Endothelial cell of umbilical vein (primary cell): ENCODE measurements around the gene DISP2. TPM values are rescaled to one million over a fixed set of nuclear protein-coding genes. Genes with fewer than 3 reads are reported as not detected.

ENCODE experiments used
- BruUV-seq: library from RNA; stranded (reverse); fragments of 400-500 nt; replicated peaks from 2 replicates; lab custom pipeline; 2021; lab: Mats Ljungman, UMichigan
- CTCF ChIA-PET: fragments of 300-600, 350-600 bp; sonication (Branson Sonifier 250); formaldehyde crosslinking; loops from one replicate; lab custom pipeline; 2021; ENCODE audit warnings: antibody characterized with exemption, inconsistent platforms; lab: Charles Lee
- POLR2A ChIA-PET: fragments of 300-600, 350-600 bp; sonication (Branson Sonifier 250); formaldehyde crosslinking; loops from one replicate; lab custom pipeline; 2021; ENCODE audit warnings: antibody characterized with exemption, inconsistent platforms; lab: Charles Lee
- DNase-seq: peaks from one replicate; pipeline ENCODE4 v3.0.0-alpha.2; 2011; ENCODE audit warnings: low read depth, low spot score
- FAIRE-seq: peaks from 2 replicates; lab custom pipeline; 2011; peaks lifted over from hg19 to GRCh38; lab: Jason Lieb, UNC
- H2AFZ ChIP-seq: 2 replicates; pipeline ENCODE4 v1.6.0; 2012; ENCODE audit warnings: low read depth, low read length, control low read depth, inconsistent platforms
- H3K27ac ChIP-seq: 2 replicates; pipeline ENCODE4 v1.5.1; 2011; ENCODE audit warnings: low read depth, mild to moderate bottlenecking, control low read depth, low read length, moderate library complexity; ENCODE audit not compliant: insufficient read depth
- H3K27me3 ChIP-seq, 2 experiments: 2 replicates each; pipeline versions ENCODE4 v1.6.0 to v1.6.1; 2011; ENCODE audit warnings: low read length in 2 of 2, mixed read lengths in 1 of 2; ENCODE audit not compliant: control insufficient read depth in 2 of 2, insufficient read depth in 2 of 2
- H3K36me3 ChIP-seq, 2 experiments: 2 replicates in 1 of 2; 3 replicates in 1 of 2; pipeline ENCODE4 v1.5.1; 2011; ENCODE audit warnings: low read length in 2 of 2, mild to moderate bottlenecking in 1 of 2, moderate library complexity in 1 of 2; ENCODE audit not compliant: control insufficient read depth in 2 of 2, insufficient read depth in 2 of 2; ENCODE audit errors: extremely low read depth in 1 of 2
- H3K4me1 ChIP-seq: 3 replicates; pipeline ENCODE4 v1.5.1; 2011; ENCODE audit warnings: mild to moderate bottlenecking, low read length; ENCODE audit not compliant: control insufficient read depth, insufficient read depth; ENCODE audit errors: extremely low read depth
- H3K4me2 ChIP-seq: 2 replicates; pipeline ENCODE4 v1.6.1; 2011; ENCODE audit warnings: low read length, control low read depth, mixed read lengths; ENCODE audit not compliant: insufficient read depth
- H3K4me3 ChIP-seq, 3 experiments: fragments of 200-600 bp in 1 of 3; sonication (generic), shearing (Covaris generic) in 1 of 3; replicated peaks in 1 of 3; 2 replicates each; pipeline ENCODE4 v1.5.1; 2011 to 2016; ENCODE audit warnings: control low read depth in 3 of 3, low read length in 3 of 3, mild to moderate bottlenecking in 2 of 3, inconsistent platforms in 1 of 3, low read depth in 1 of 3, moderate library complexity in 1 of 3; ENCODE audit not compliant: insufficient read depth in 1 of 3
- H3K79me2 ChIP-seq: 2 replicates; pipeline ENCODE4 v1.6.0; 2012; ENCODE audit warnings: low read length, inconsistent platforms; ENCODE audit not compliant: control insufficient read depth, insufficient read depth
- H3K9ac ChIP-seq: replicated peaks from 2 replicates; pipeline ENCODE3; 2011; ENCODE audit warnings: low read length, control low read depth; ENCODE audit not compliant: insufficient read depth; ENCODE audit errors: extremely low read depth
- H3K9me1 ChIP-seq: replicated peaks from 3 replicates; pipeline ENCODE4 v1.6.0; 2011; ENCODE audit warnings: mild to moderate bottlenecking, low read length; ENCODE audit not compliant: control insufficient read depth, insufficient read depth; ENCODE audit errors: extremely low read depth
- H3K9me3 ChIP-seq: replicated peaks from 2 replicates; pipeline ENCODE4 v1.5.1; 2012; ENCODE audit warnings: low read length, inconsistent platforms; ENCODE audit not compliant: control insufficient read depth, insufficient read depth
- H4K20me1 ChIP-seq: replicated peaks from 2 replicates; pipeline ENCODE3; 2011; ENCODE audit warnings: mild to moderate bottlenecking, low read length; ENCODE audit not compliant: control insufficient read depth, insufficient read depth; ENCODE audit errors: extremely low read depth
- EZH2 ChIP-seq: IDR thresholded peaks from 2 replicates; pipeline ENCODE4 v1.6.1; 2012; ENCODE audit warnings: borderline replicate concordance, low read depth, mild to moderate bottlenecking, moderate library complexity, low read length, inconsistent platforms; ENCODE audit not compliant: severe bottlenecking
- FOS ChIP-seq: IDR thresholded peaks from 2 replicates; pipeline ENCODE4 v1.6.1; 2011; ENCODE audit warnings: mild to moderate bottlenecking, low read length, moderate library complexity, borderline replicate concordance; ENCODE audit not compliant: insufficient read depth
- GATA2 ChIP-seq: IDR thresholded peaks from 2 replicates; pipeline ENCODE4 v1.7.0; 2011; ENCODE audit warnings: low read depth, mild to moderate bottlenecking, moderate library complexity, mixed read lengths, low read length; ENCODE audit not compliant: insufficient read length, insufficient read depth
- JUN ChIP-seq: IDR thresholded peaks from 2 replicates; pipeline ENCODE4 v1.6.1; 2011; ENCODE audit warnings: borderline replicate concordance, low read depth; ENCODE audit not compliant: insufficient read length, insufficient read depth
- MYC ChIP-seq: IDR thresholded peaks from one replicate; pipeline ENCODE4 v1.6.1; 2011; ENCODE audit warnings: mild to moderate bottlenecking, low read depth, low read length
- POLR2A ChIP-seq: IDR thresholded peaks from 2 replicates; pipeline ENCODE4 v1.6.1; 2012; ENCODE audit warnings: low read depth, mild to moderate bottlenecking, control low read depth, low read length
- POLR2AphosphoS5 ChIP-seq: IDR thresholded peaks from 2 replicates; pipeline ENCODE4 v1.6.1; 2012; ENCODE audit warnings: low read depth, mild to moderate bottlenecking, control low read depth, low read length, moderate library complexity; ENCODE audit not compliant: insufficient read depth
- dilution Hi-C: fragments of 300-500 bp; cut with MboI; formaldehyde crosslinking; loops from one replicate; pipeline ENCODE4 v1.15.0; 2019; ENCODE audit warnings: low sequenced_read_pairs; ENCODE audit not compliant: extremely low pct_ligation_motif_present
- intact Hi-C: fragments of 100-400 bp; cut with micrococcal nuclease; formaldehyde crosslinking; loops from one replicate; pipeline ENCODE4 v1.10.0; 2022
- polyA plus RNA-seq, 4 experiments: library from polyadenylated mRNA; depleted of rRNA in 3 of 4; stranded (reverse) in 3 of 4; unstranded in 1 of 4; fragments of >200 nt; gene quantifications; 2 replicates each; pipeline versions ENCODE4 v1.2.1 to v1.2.3, GENCODE V29; 2011 to 2012; ENCODE audit warnings: missing spikeins in 1 of 4
- total RNA-seq: library from RNA; stranded (reverse); gene quantifications from 2 replicates; pipeline ENCODE4 v1.2.3, GENCODE V29; 2021
- TF ChIP-seq, protein P1 (sequence below), 2 donors: IDR thresholded peaks; 1 replicate in 1 of 2; 2 replicates in 1 of 2; pipeline ENCODE4 v1.5.1; 2011; ENCODE audit warnings: low read length in 2 of 2, mild to moderate bottlenecking in 2 of 2, moderate library complexity in 2 of 2, control low read depth in 1 of 2, inconsistent platforms in 1 of 2, low read depth in 1 of 2; ENCODE audit not compliant: insufficient read depth in 1 of 2; ENCODE audit errors: extremely low read depth in 1 of 2
- TF ChIP-seq, protein P2 (sequence below): IDR thresholded peaks from 2 replicates; pipeline ENCODE4 v1.6.1; 2011; ENCODE audit not compliant: insufficient read depth, insufficient read length

The DISP2 gene
- total and polyA plus RNA-seq, 2 donors (not counting 3 experiments of a cell fraction or from before 2014, with no cell fraction given): 0.10 to 1.2 TPM

DNA sequence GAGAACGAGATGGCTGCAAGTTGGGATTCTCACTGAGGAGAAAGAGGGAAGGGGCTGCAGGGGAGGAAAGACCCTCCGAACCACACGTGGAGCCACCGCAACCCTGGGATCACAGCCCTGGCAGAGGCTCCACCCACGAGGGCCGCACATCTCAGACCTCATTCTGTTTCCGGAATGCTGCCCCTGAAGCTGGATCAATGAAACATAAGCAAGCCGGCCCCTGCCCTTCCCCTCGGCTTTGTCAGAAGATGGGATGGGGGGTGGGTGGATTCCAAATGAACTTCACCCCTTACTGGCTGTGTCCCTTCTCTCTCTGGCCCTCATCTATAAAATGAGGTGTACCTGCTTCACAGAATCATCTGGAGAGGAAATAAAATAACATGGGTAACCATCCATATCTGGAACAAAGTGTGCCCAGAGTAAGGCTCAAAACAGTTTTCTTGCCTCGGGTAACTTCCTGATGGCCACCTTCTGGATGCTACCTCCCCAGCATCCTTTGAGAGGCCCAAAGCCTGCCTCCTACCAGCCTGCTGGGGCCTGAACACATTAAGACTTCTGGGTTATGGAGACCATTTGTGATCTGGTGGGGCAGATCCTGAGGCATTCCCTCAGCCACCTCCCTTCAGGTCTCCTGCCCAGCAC lies 12.7 kb upstream of the DISP2 start:
- no peaks in the 10 kb centered on the region for H4K20me1 ChIP-seq
- H3K27ac ChIP-seq: no peak overlapping the region
- H2AFZ ChIP-seq: no peak overlapping the region
- H3K4me2 ChIP-seq: no peak overlapping the region
- H3K9me3 ChIP-seq: no peaks in the 10 kb centered on the region
- no peak for FAIRE-seq
- DNase-seq: no peak
- H3K27me3 ChIP-seq: no peaks in the 10 kb centered on the region
- no peak overlapping the region for H3K9ac ChIP-seq
- H3K36me3 ChIP-seq: no peaks in the 10 kb centered on the region
- ChIA-PET POLR2A (no interaction called here), CTCF (interaction anchor here (1.1 to 3.2 kb wide), 19 partner anchors 10 to 207 kb away, joined by 3 to 82 read pairs (median 8); partner anchors contain the start of genes DISP2, INAFM2, IVD and KNSTRN)
- TF ChIP-seq FOS (no peak), GATA2 (no peak), POLR2AphosphoS5 (no peak), JUN (no peak), MYC (no peak), EZH2 (no peak), POLR2A (no peak)
- TF ChIP-seq, protein P1, sequence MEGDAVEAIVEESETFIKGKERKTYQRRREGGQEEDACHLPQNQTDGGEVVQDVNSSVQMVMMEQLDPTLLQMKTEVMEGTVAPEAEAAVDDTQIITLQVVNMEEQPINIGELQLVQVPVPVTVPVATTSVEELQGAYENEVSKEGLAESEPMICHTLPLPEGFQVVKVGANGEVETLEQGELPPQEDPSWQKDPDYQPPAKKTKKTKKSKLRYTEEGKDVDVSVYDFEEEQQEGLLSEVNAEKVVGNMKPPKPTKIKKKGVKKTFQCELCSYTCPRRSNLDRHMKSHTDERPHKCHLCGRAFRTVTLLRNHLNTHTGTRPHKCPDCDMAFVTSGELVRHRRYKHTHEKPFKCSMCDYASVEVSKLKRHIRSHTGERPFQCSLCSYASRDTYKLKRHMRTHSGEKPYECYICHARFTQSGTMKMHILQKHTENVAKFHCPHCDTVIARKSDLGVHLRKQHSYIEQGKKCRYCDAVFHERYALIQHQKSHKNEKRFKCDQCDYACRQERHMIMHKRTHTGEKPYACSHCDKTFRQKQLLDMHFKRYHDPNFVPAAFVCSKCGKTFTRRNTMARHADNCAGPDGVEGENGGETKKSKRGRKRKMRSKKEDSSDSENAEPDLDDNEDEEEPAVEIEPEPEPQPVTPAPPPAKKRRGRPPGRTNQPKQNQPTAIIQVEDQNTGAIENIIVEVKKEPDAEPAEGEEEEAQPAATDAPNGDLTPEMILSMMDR (IDR thresholded peaks at IDR 0.05; ENCODE audit: extremely low read depth in 1 of 2, insufficient read depth in 1 of 2, low read depth in 1 of 2, low read length in 2 of 2): no peak
- TF ChIP-seq, protein P2, sequence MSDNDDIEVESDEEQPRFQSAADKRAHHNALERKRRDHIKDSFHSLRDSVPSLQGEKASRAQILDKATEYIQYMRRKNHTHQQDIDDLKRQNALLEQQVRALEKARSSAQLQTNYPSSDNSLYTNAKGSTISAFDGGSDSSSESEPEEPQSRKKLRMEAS: no peak
- peaks cover 35% of the 10 kb centered on the region for H3K4me1 ChIP-seq
- dilution Hi-C loops (no loop called here), intact Hi-C loops (no loop called here)
- no peak overlapping the region for H3K4me3 ChIP-seq
- no peaks in the 10 kb centered on the region for H3K9me1 ChIP-seq
- no peaks in the 10 kb centered on the region for H3K79me2 ChIP-seq
- no TSS peak for BruUV-seq
